ENCODE results near the gene RPL32. TPM values are rescaled to one million over a fixed set of nuclear protein-coding genes. Genes with fewer than 3 reads are reported as not detected.

Gene RPL32
- total RNA-seq, 1 donor from 2014 or later: 2,466 TPM

- DNase-seq (ENCODE audit: low spot score): no peak
Measured at GRCh38 chr3:12833222-12834161, 7.9 kb downstream of the RPL32 start.

- no peak for DNase-seq (ENCODE audit: low spot score)
Measured at GRCh38 chr3:12832350-12833221, 8.8 kb downstream of the RPL32 start.

GRCh38 chr3:12831301-12831866 is 10.0 kb downstream of the RPL32 start:
- no peak for DNase-seq (ENCODE audit: low spot score)

- DNase-seq (ENCODE audit: low spot score): no peak
Measured at GRCh38 chr3:12830785-12831156, 10.6 kb downstream of the RPL32 start.

GRCh38 chr3:12829886-12830784 is 11.2 kb downstream of the RPL32 start:
- DNase-seq (ENCODE audit: low spot score): no peak

GRCh38 chr3:12829404-12829803 is 12.0 kb downstream of the RPL32 start:
- DNase-seq (ENCODE audit: low spot score): no peak

- no peak for DNase-seq (ENCODE audit: low spot score)
Measured at GRCh38 chr3:12828751-12829150, 12.6 kb downstream of the RPL32 start.

GRCh38 chr3:12825156-12825555 is 16.2 kb downstream of the RPL32 start:
- no peak for DNase-seq (ENCODE audit: low spot score)

GRCh38 chr3:12824299-12824698 is 17.1 kb downstream of the RPL32 start:
- DNase-seq (ENCODE audit: low spot score): no peak

GRCh38 chr3:12822725-12823373 is 18.5 kb downstream of the RPL32 start:
- peak; percentile 26 for DNase-seq (ENCODE audit: low spot score)

GRCh38 chr3:12818773-12819172 is 22.6 kb downstream of the RPL32 start:
- DNase-seq (ENCODE audit: low spot score): no peak

GRCh38 chr3:12818273-12818672 is 23.1 kb downstream of the RPL32 start:
- no peak for DNase-seq (ENCODE audit: low spot score)

GRCh38 chr3:12817343-12817710 is 24.0 kb downstream of the RPL32 start:
- DNase-seq (ENCODE audit: low spot score): no peak

GRCh38 chr3:12816521-12817342 is 24.6 kb downstream of the RPL32 start:
- DNase-seq (ENCODE audit: low spot score): no peak

GRCh38 chr3:12815719-12816118 is 25.6 kb downstream of the RPL32 start:
- DNase-seq (ENCODE audit: low spot score): no peak

GRCh38 chr3:12815078-12815477 is 26.3 kb downstream of the RPL32 start:
- DNase-seq (ENCODE audit: low spot score): no peak

GRCh38 chr3:12813967-12814366 is 27.4 kb downstream of the RPL32 start:
- DNase-seq (ENCODE audit: low spot score): no peak

- no peak for DNase-seq (ENCODE audit: low spot score)
Measured at GRCh38 chr3:12812812-12813211, 28.6 kb downstream of the RPL32 start.

- DNase-seq (ENCODE audit: low spot score): no peak
Measured at GRCh38 chr3:12810961-12811360, 30.4 kb downstream of the RPL32 start.

Measured in umbilical cord (tissue), 2 donors.